Coronary artery (tissue), 2 donors: ENCODE measurements around the gene FAAH2.

ENCODE experiments used
- DNase-seq: peaks from one replicate; pipeline ENCODE4 v3.0.0-alpha.2; 2017; ENCODE audit warnings: low spot score
- H3K27ac ChIP-seq, 2 donors: fragments of 200-600 bp; sonication (generic); one replicate each; pipeline ENCODE4 v1.5.1; 2016 to 2019
- H3K4me3 ChIP-seq: fragments of 200-600 bp; sonication (generic); 2 replicates; pipeline ENCODE4 v1.5.1; 2016; ENCODE audit warnings: mild to moderate bottlenecking, moderate library complexity
- TF ChIP-seq, protein P1 (sequence below): fragments of 200-600 bp; sonication (generic); IDR thresholded peaks from one replicate; pipeline ENCODE4 v1.5.1; 2019; ENCODE audit warnings: antibody characterized with exemption

The FAAH2 gene

DNA sequence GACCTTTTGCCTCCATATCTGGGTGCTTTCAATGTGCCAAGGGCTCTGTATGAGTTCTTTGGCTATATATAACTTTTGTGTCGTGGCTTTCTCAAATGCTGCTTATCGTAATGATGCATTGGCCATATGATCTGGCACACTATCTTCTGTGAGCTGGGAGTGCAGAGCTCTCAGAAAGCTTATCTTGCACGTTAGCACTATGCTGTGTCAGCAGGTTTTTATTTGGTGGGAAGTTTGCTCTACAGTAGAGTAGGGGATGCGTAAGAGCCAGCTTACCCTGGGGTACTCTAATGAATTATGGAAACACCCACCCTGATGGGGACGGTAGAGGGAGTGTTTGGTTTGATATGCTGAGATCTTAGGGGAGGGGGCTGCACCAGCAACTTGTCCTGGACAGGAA is 119.6 kb downstream of the FAAH2 start:
- Histone ChIP-seq H3K27ac (no peak overlapping the region), H3K4me3 (no peak overlapping the region)
- no peak for DNase-seq
- TF ChIP-seq, protein P1, sequence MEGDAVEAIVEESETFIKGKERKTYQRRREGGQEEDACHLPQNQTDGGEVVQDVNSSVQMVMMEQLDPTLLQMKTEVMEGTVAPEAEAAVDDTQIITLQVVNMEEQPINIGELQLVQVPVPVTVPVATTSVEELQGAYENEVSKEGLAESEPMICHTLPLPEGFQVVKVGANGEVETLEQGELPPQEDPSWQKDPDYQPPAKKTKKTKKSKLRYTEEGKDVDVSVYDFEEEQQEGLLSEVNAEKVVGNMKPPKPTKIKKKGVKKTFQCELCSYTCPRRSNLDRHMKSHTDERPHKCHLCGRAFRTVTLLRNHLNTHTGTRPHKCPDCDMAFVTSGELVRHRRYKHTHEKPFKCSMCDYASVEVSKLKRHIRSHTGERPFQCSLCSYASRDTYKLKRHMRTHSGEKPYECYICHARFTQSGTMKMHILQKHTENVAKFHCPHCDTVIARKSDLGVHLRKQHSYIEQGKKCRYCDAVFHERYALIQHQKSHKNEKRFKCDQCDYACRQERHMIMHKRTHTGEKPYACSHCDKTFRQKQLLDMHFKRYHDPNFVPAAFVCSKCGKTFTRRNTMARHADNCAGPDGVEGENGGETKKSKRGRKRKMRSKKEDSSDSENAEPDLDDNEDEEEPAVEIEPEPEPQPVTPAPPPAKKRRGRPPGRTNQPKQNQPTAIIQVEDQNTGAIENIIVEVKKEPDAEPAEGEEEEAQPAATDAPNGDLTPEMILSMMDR: no peak

DNA sequence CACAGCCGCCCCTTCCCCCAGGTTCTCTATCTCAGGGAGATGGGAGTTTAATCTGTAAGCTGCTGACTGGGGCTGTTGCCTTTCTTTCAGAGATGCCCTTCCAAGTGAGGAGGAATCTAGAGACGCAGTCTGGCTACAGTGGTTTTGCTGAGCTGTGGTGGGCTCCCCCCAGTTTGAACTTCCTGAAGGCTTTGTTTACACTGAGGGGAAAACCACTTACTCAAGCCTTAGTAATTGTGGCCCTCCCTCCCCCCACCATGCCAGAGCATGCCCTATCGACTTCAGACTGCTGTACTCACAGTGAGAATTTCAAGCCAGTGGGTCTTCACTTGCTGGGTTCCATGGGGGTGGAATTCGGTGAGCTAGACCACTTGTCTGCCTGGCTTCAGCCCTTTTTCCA is 131.3 kb downstream of the FAAH2 start:
- H3K27ac ChIP-seq: no peak overlapping the region
- DNase-seq: no peak
- TF ChIP-seq, protein P1: no peak
- no peak overlapping the region for H3K4me3 ChIP-seq

DNA sequence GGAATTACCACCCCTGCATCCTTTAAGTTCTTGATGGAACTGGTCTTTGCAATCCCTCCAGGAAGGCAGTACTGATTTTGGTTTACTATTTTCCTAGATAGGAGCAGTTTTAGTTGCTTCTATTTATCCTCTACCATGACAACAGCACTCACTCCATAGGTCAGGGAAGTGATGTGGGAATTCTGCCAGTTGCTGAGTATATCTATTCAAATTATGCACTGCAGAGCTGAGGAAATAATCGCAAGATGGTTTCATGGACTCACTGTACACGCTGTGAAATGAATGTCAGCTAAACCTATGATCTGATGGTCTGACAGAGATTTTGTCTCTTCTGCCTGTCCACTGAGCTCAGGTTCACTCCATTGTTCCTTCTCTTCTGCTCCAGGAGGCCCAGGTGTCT is 135.8 kb downstream of the FAAH2 start:
- no peak for DNase-seq
- TF ChIP-seq, protein P1: no peak
- H3K4me3 ChIP-seq: no peak overlapping the region
- H3K27ac ChIP-seq: no peak overlapping the region

DNA sequence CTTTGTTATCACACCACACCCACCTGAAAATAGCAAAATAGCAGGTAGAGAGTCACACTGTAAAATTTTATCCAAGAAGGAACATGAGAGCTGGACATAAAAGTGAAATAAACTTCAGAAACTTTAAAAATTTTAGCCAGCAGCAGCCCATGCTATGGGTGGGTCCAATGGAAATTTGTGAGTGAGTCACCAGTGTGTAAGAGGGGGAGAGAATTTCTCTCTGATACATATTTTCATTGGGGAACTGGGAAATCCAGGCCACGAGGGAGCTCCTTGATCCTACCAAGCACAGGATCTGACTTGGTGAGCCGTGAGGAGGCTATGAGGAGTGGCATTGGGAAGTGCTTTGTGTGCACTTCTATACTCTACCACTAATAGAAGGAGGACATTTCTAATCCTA is 136.3 kb downstream of the FAAH2 start:
- H3K27ac ChIP-seq: no peak overlapping the region
- no peak for DNase-seq
- TF ChIP-seq, protein P1: no peak
- H3K4me3 ChIP-seq: no peak overlapping the region

DNA sequence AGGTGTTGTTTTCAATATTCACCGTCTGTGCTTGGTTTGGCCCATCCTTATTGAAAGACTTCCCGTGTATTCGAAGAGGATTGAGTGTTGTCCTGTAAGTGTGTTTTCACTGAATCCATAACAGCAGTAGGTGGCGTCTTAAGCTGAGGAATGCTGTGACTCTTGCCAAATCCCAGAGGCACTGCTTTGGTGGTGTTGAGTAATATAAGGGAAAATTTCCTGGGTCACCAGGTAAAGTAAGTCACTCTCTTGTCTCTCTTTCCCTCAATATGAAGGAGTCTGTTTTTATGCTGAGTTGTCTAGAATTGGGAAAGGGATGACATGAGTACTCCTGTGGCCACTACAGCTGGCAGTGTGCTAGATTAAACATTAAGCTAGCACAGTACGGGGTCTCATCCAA is 158.6 kb downstream of the FAAH2 start:
- TF ChIP-seq, protein P1: no peak

DNA sequence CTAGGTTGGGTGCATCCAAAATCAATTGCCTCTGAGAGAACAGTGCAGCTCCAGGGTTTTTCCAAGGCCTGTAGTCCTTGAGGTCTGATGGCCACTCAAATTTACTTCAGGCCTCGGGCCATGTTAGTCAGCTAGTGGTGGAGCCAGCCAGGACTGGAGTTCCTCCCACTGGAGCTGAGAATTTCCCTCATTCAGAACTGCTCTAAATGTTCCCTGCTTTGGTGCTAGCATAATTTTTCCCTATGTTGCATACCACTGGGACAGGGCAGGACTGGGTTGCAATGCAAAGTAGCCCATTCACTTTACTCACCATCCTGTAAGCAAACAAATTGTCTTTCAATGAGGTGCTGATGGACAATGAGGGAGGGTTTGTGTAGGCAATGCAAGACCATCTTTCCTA is 159.3 kb downstream of the FAAH2 start:
- TF ChIP-seq, protein P1: no peak
- Histone ChIP-seq H3K4me3 (no peak overlapping the region), H3K27ac (no peak overlapping the region)
- no peak for DNase-seq

More for the DNA sequence above, 158.6 kb downstream of the FAAH2 start:
- DNase-seq: no peak
- no peak overlapping the region for H3K27ac ChIP-seq
- no peak overlapping the region for H3K4me3 ChIP-seq

DNA sequence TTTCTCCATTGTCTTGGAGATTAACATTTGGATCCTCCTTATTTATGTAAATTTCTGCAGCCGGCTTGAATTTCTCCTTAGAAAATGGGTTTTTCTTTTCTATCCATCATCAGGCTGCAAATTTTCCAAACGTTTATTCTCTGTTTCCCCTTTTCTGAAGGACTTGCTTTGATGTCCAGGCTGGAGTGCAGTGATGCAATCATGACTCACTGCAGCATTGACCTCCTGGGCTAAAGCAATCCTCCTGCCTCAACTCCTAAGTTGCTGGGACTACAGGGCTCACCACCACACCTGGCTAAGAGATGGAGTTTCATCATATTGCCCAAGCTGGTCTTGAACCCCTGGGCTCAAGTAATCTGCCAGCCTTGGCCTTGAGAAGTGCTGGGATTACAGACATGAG is 161.3 kb downstream of the FAAH2 start:
- no peak overlapping the region for H3K27ac ChIP-seq
- H3K4me3 ChIP-seq: no peak overlapping the region
- DNase-seq: no peak
- TF ChIP-seq, protein P1: no peak
